ENCODE data around the gene RNF34.
A peak's percentile ranks its signal among the peaks of the same experiment; 100 is the strongest.

The RNF34 gene

GRCh38 chr12:121441555-121441954, 41.6 kb downstream of the RNF34 start:
- H3K4me2 ChIP-seq (ENCODE audit: low read depth, low read length, poor library complexity, severe bottlenecking): no peak overlapping the region
- H3K9me3 ChIP-seq (ENCODE audit: insufficient read depth, low read depth, low read length): no peaks in the 10 kb centered on the region
- H3K27me3 ChIP-seq (ENCODE audit: insufficient read depth, low read length, poor library complexity, severe bottlenecking): no peaks in the 10 kb centered on the region
- H2AFZ ChIP-seq (ENCODE audit: low read length): no peak overlapping the region
- peaks cover 4% of the 10 kb centered on the region for H3K79me2 ChIP-seq (ENCODE audit: insufficient read depth, low read length)
- no peak for TF ChIP-seq CTCF (conservative IDR thresholded peaks at IDR 0.05; ENCODE audit: low read length)
- no peak for TF ChIP-seq EZH2phosphoT487 (IDR thresholded peaks at IDR 0.05; ENCODE audit: borderline replicate concordance)
- no peak overlapping the region for H3K9ac ChIP-seq (ENCODE audit: low read depth, low read length, poor library complexity, severe bottlenecking)
- no peaks in the 10 kb centered on the region for H3K9me2 ChIP-seq (replicated peaks; ENCODE audit: low read depth, low read length)
- H3K4me3 ChIP-seq (ENCODE audit: low read length, poor library complexity, severe bottlenecking): no peak overlapping the region
- H4K20me1 ChIP-seq (ENCODE audit: insufficient read depth, low read length, poor library complexity, severe bottlenecking): peaks cover 2% of the 10 kb centered on the region
- no peaks in the 10 kb centered on the region for H3K4me1 ChIP-seq (ENCODE audit: insufficient read depth, low read length, poor library complexity, severe bottlenecking)
- H3F3A ChIP-seq (ENCODE audit: low read depth): no peaks in the 10 kb centered on the region
- H3K36me3 ChIP-seq (ENCODE audit: insufficient read depth, low read length): peaks cover 91% of the 10 kb centered on the region; the same call in 1 of the 2 replicates

- no peak for TF ChIP-seq CTCF (conservative IDR thresholded peaks at IDR 0.05; ENCODE audit: low read length)
- TF ChIP-seq EZH2phosphoT487 (IDR thresholded peaks at IDR 0.05; ENCODE audit: borderline replicate concordance): no peak
- Histone ChIP-seq H3K79me2 (ENCODE audit: insufficient read depth, low read length) (peaks cover 9% of the 10 kb centered on the region), H3F3A (ENCODE audit: low read depth) (no peaks in the 10 kb centered on the region), H3K4me3 (ENCODE audit: low read length, poor library complexity, severe bottlenecking) (no peak overlapping the region), H3K9me2 (replicated peaks; ENCODE audit: low read depth, low read length) (no peaks in the 10 kb centered on the region), H3K9me3 (ENCODE audit: insufficient read depth, low read depth, low read length) (no peaks in the 10 kb centered on the region), H4K20me1 (ENCODE audit: insufficient read depth, low read length, poor library complexity, severe bottlenecking) (peaks cover 3% of the 10 kb centered on the region), H3K9ac (ENCODE audit: low read depth, low read length, poor library complexity, severe bottlenecking) (no peak overlapping the region), H3K4me2 (ENCODE audit: low read depth, low read length, poor library complexity, severe bottlenecking) (no peak overlapping the region), H3K27me3 (ENCODE audit: insufficient read depth, low read length, poor library complexity, severe bottlenecking) (no peaks in the 10 kb centered on the region), H2AFZ (ENCODE audit: low read length) (no peak overlapping the region), H3K36me3 (ENCODE audit: insufficient read depth, low read length) (peaks cover 90% of the 10 kb centered on the region; the same call in 1 of the 2 replicates), H3K4me1 (ENCODE audit: insufficient read depth, low read length, poor library complexity, severe bottlenecking) (no peaks in the 10 kb centered on the region)
These were observed 42.4 kb downstream of the RNF34 start for GRCh38 chr12:121442028-121442948.

GRCh38 chr12:121443193-121443870, 43.4 kb downstream of the RNF34 start:
- peaks cover 9% of the 10 kb centered on the region for H3K79me2 ChIP-seq (ENCODE audit: insufficient read depth, low read length)
- peaks cover 6% of the 10 kb centered on the region for H4K20me1 ChIP-seq (ENCODE audit: insufficient read depth, low read length, poor library complexity, severe bottlenecking)
- no peak overlapping the region for H3K4me3 ChIP-seq (ENCODE audit: low read length, poor library complexity, severe bottlenecking)
- H3F3A ChIP-seq (ENCODE audit: low read depth): no peaks in the 10 kb centered on the region
- H3K36me3 ChIP-seq (ENCODE audit: insufficient read depth, low read length): peaks cover 86% of the 10 kb centered on the region; the same call in 1 of the 2 replicates
- H3K9me3 ChIP-seq (ENCODE audit: insufficient read depth, low read depth, low read length): no peaks in the 10 kb centered on the region
- no peaks in the 10 kb centered on the region for H3K9me2 ChIP-seq (replicated peaks; ENCODE audit: low read depth, low read length)
- H3K4me1 ChIP-seq (ENCODE audit: insufficient read depth, low read length, poor library complexity, severe bottlenecking): no peaks in the 10 kb centered on the region
- no peaks in the 10 kb centered on the region for H3K27me3 ChIP-seq (ENCODE audit: insufficient read depth, low read length, poor library complexity, severe bottlenecking)
- no peak overlapping the region for H3K4me2 ChIP-seq (ENCODE audit: low read depth, low read length, poor library complexity, severe bottlenecking)
- no peak overlapping the region for H3K9ac ChIP-seq (ENCODE audit: low read depth, low read length, poor library complexity, severe bottlenecking)
- H2AFZ ChIP-seq (ENCODE audit: low read length): no peak overlapping the region
- TF ChIP-seq CTCF (conservative IDR thresholded peaks at IDR 0.05; ENCODE audit: low read length) (peak; percentile 92), EZH2phosphoT487 (IDR thresholded peaks at IDR 0.05; ENCODE audit: borderline replicate concordance) (no peak)
